CD4-positive, CD25-positive, alpha-beta regulatory T cell (primary cell): ENCODE measurements around the gene IDNK. TPM values are rescaled to one million over a fixed set of nuclear protein-coding genes. Genes with fewer than 3 reads are reported as not detected.

Experiments used
- ATAC-seq, 2 donors: fragments of 150-1000 bp; cut with Tn5 transposase; one replicate each; pipeline ENCODE4 v1.10.0; 2021; ENCODE audit warnings: low read depth in 2 of 2, moderate number of reproducible peaks in 2 of 2, moderate library complexity in 1 of 2
- DNase-seq, 3 donors: peaks; one replicate each; pipeline versions ENCODE4 v3.0.0 to v3.0.0-alpha.2; 2012 to 2022; ENCODE audit warnings: mixed read lengths in 1 of 3
- H3K27ac ChIP-seq: one replicate; pipeline ENCODE4 v1.7.0; 2013; ENCODE audit warnings: mild to moderate bottlenecking, low read length; ENCODE audit not compliant: insufficient read depth, poor library complexity, severe bottlenecking
- H3K27me3 ChIP-seq: one replicate; pipeline ENCODE4 v1.7.0; 2013; ENCODE audit warnings: low read length; ENCODE audit not compliant: control insufficient read depth, insufficient read depth
- H3K36me3 ChIP-seq: one replicate; pipeline ENCODE4 v1.7.0; 2013; ENCODE audit warnings: mild to moderate bottlenecking, low read length, moderate library complexity; ENCODE audit not compliant: control insufficient read depth, insufficient read depth
- H3K4me1 ChIP-seq: 2 replicates; pipeline ENCODE4 v1.7.0; 2013; ENCODE audit warnings: mild to moderate bottlenecking, low read length; ENCODE audit not compliant: insufficient read depth, control insufficient read depth, poor library complexity, severe bottlenecking
- H3K4me3 ChIP-seq: one replicate; pipeline ENCODE4 v1.7.0; 2013; ENCODE audit warnings: low read depth, mild to moderate bottlenecking, low read length, moderate library complexity
- H3K9me3 ChIP-seq, 2 experiments: 1 replicate in 1 of 2; 2 replicates in 1 of 2; pipeline ENCODE4 v1.7.0; 2013; ENCODE audit warnings: low read length in 2 of 2, mild to moderate bottlenecking in 1 of 2, moderate library complexity in 1 of 2; ENCODE audit not compliant: control insufficient read depth in 2 of 2
- H3K27ac Mint-ChIP-seq, 3 donors: one replicate each; pipeline ENCODE4 v1.8.0; 2020 to 2022; ENCODE audit warnings: mild to moderate bottlenecking in 3 of 3, mixed read lengths in 3 of 3, moderate library complexity in 2 of 3
- H3K27me3 Mint-ChIP-seq: one replicate; pipeline ENCODE4 v1.8.0; 2022; ENCODE audit warnings: mild to moderate bottlenecking, mixed read lengths
- H3K36me3 Mint-ChIP-seq: one replicate; pipeline ENCODE4 v1.8.0; 2020; ENCODE audit warnings: mixed read lengths
- H3K4me1 Mint-ChIP-seq, 4 donors: one replicate each; pipeline ENCODE4 v1.8.0; 2020 to 2022; ENCODE audit warnings: mixed read lengths in 4 of 4, mild to moderate bottlenecking in 1 of 4
- H3K4me3 Mint-ChIP-seq, 4 donors: one replicate each; pipeline ENCODE4 v1.8.0; 2020 to 2022; ENCODE audit warnings: mild to moderate bottlenecking in 4 of 4, mixed read lengths in 4 of 4, moderate library complexity in 3 of 4
- H3K9me3 Mint-ChIP-seq, 7 donors: one replicate each; pipeline ENCODE4 v1.8.0; 2020 to 2022; ENCODE audit warnings: mixed read lengths in 7 of 7, mild to moderate bottlenecking in 3 of 7, moderate library complexity in 2 of 7
- polyA plus RNA-seq, 4 donors: library from polyadenylated mRNA; unstranded; fragments of 300-500 nt; fragmentation: Illumina TruSeq; gene quantifications; one replicate each; pipeline ENCODE4 v1.2.3, GENCODE V29; 2021
- total RNA-seq: library from RNA; stranded (reverse); gene quantifications from one replicate; pipeline ENCODE4 v1.2.3, GENCODE V29; 2022

Gene IDNK
- total and polyA plus RNA-seq, 5 donors from 2014 or later = 9.1 to 43.3 (median 28.0) TPM

- peaks cover 4% of the 10 kb centered on the region for H3K36me3 ChIP-seq
- H3K4me3 Mint-ChIP-seq = no peak overlapping the region
- no peak overlapping the region for H3K27ac Mint-ChIP-seq
These were observed 13.9 kb downstream of the IDNK start for GRCh38 chr9:83636813-83637212.

DNA sequence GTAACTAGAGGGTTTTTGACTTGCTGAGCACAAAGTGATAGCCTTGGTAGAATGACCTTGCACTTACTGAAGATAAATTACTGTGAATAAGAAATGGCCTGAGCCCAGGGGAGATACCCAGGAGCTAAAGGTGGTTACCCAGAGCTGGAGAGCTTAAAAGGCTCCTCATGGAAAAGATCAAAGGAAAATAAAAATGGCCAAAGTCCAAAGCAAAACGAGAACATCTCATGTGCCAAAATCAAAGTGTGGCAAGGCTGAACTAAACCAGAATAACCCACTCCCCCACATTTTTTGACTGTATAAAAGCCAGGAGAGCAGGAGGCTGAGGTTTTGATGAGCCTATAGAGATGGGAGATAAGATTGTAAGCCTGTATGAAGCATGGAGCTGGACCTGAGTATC is 14.4 kb downstream of the IDNK start:
- H3K27ac Mint-ChIP-seq = no peak overlapping the region

More at GRCh38 chr9:83636813-83637212, 13.9 kb downstream of the IDNK start:
- peaks cover 3 to 10% (median 4%) of the 10 kb centered on the region in 4 donors for H3K4me1 Mint-ChIP-seq
- DNase-seq (no peak), ATAC-seq (no peak)
- no peaks in the 10 kb centered on the region for H3K27me3 Mint-ChIP-seq
- Histone ChIP-seq H3K27ac (no peak overlapping the region), H3K4me1 (no peaks in the 10 kb centered on the region), H3K27me3 (no peaks in the 10 kb centered on the region), H3K4me3 (no peak overlapping the region), H3K9me3 (no peaks in the 10 kb centered on the region)
- H3K9me3 Mint-ChIP-seq = no peaks in the 10 kb centered on the region
- peaks cover 14% of the 10 kb centered on the region for H3K36me3 Mint-ChIP-seq

DNA sequence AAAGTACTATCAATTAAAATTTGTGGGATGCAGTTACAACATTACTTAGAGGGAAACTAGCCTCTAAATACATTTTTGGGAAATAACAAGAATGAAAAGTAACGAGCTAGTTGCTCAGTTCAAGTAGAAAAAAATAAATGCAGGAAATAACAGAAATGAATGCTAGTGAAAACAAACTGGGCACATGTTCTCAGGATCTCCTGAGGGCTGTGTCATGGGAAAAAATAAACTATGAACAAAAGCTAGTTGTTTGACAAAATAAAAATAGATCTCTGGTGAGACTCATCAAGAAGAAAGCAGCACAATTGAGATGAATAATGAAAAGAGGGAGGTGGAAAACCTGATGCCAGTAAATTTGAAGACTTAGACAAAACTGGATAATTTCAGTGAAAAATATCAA is 16.3 kb downstream of the IDNK start:
- Mint-ChIP-seq H3K36me3 (peaks cover 17% of the 10 kb centered on the region), H3K4me3 (no peak overlapping the region), H3K9me3 (peaks cover 0 to 3% (median 0%) of the 10 kb centered on the region in 7 donors), H3K4me1 (peaks cover 0 to 5% (median 0%) of the 10 kb centered on the region in 4 donors), H3K27me3 (no peaks in the 10 kb centered on the region), H3K27ac (no peak overlapping the region)
- Histone ChIP-seq H3K4me3 (no peak overlapping the region), H3K27me3 (no peaks in the 10 kb centered on the region), H3K27ac (no peak overlapping the region), H3K4me1 (no peaks in the 10 kb centered on the region), H3K9me3 (no peaks in the 10 kb centered on the region), H3K36me3 (peaks cover 4% of the 10 kb centered on the region)
- DNase-seq (no peak), ATAC-seq (no peak)

More for the DNA sequence above, 14.4 kb downstream of the IDNK start:
- H3K4me1 ChIP-seq = no peaks in the 10 kb centered on the region
- no peak for DNase-seq
- no peaks in the 10 kb centered on the region for H3K27me3 ChIP-seq
- H3K4me1 Mint-ChIP-seq = peaks cover 0 to 10% (median 0%) of the 10 kb centered on the region in 4 donors
- peaks cover 4% of the 10 kb centered on the region for H3K36me3 ChIP-seq
- H3K9me3 Mint-ChIP-seq = no peaks in the 10 kb centered on the region
- no peak overlapping the region for H3K4me3 ChIP-seq
- no peaks in the 10 kb centered on the region for H3K9me3 ChIP-seq
- H3K27ac ChIP-seq = no peak overlapping the region
- no peak for ATAC-seq
- no peak overlapping the region for H3K4me3 Mint-ChIP-seq
- peaks cover 14% of the 10 kb centered on the region for H3K36me3 Mint-ChIP-seq
- no peaks in the 10 kb centered on the region for H3K27me3 Mint-ChIP-seq

- Mint-ChIP-seq H3K4me3 (no peak overlapping the region), H3K36me3 (peaks cover 9% of the 10 kb centered on the region), H3K27me3 (no peaks in the 10 kb centered on the region), H3K9me3 (peaks cover 0 to 3% (median 0%) of the 10 kb centered on the region in 7 donors), H3K27ac (peak overlapping the region in 1 of 3 donors; percentile 33), H3K4me1 (no peaks in the 10 kb centered on the region)
- Histone ChIP-seq H3K4me1 (no peaks in the 10 kb centered on the region), H3K4me3 (no peak overlapping the region), H3K27ac (no peak overlapping the region), H3K36me3 (no peaks in the 10 kb centered on the region), H3K27me3 (no peaks in the 10 kb centered on the region), H3K9me3 (no peaks in the 10 kb centered on the region)
- no peak for ATAC-seq
- DNase-seq = no peak
These were observed 19.9 kb downstream of the IDNK start for GRCh38 chr9:83642793-83643192.

- Mint-ChIP-seq H3K4me3 (no peak overlapping the region), H3K27me3 (no peaks in the 10 kb centered on the region), H3K27ac (no peak overlapping the region)
These were observed 23.7 kb downstream of the IDNK start for GRCh38 chr9:83646500-83647239.

DNA sequence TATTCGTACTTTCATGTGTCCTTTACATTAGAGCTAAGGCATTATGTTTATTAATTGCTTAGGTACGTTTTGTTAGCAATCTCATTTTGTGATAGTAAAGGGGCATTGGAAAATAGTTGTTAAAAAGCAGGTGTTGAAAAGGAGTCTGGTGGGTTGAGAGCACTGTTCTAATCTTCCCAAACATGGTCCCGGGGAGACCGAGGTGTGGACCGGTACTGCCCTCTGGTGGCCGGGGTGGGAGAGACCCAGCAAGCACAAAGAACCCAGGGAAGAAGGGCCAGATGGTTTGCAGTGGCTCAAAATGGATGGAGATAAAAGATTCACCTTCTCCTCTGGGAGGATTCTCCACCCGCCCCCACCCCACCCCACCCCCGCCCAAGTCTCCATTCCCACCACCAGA is 26.1 kb downstream of the IDNK start:
- H3K36me3 Mint-ChIP-seq = peaks cover 24% of the 10 kb centered on the region
- H3K4me1 ChIP-seq = no peaks in the 10 kb centered on the region
- H3K27me3 ChIP-seq = no peaks in the 10 kb centered on the region
- peak; percentile 55 to 69 (median 65) for DNase-seq
- H3K9me3 Mint-ChIP-seq = peaks cover 0 to 1% (median 0%) of the 10 kb centered on the region in 7 donors
- ATAC-seq = peak; percentile 81 to 82
- H3K36me3 ChIP-seq = peaks cover 27% of the 10 kb centered on the region
- H3K27ac Mint-ChIP-seq = no peak overlapping the region
- H3K4me3 ChIP-seq = no peak overlapping the region
- no peaks in the 10 kb centered on the region for H3K27me3 Mint-ChIP-seq
- peaks cover 0 to 6% (median 3%) of the 10 kb centered on the region in 4 donors for H3K4me1 Mint-ChIP-seq
- H3K9me3 ChIP-seq = no peaks in the 10 kb centered on the region
- peak overlapping the region in 1 of 4 donors; percentile 27 for H3K4me3 Mint-ChIP-seq
- H3K27ac ChIP-seq = no peak overlapping the region

More at GRCh38 chr9:83646500-83647239, 23.7 kb downstream of the IDNK start:
- no peak overlapping the region for H3K4me3 ChIP-seq
- DNase-seq (no peak), ATAC-seq (no peak)
- no peak overlapping the region for H3K27ac ChIP-seq
- H3K27me3 ChIP-seq = no peaks in the 10 kb centered on the region
- H3K4me1 ChIP-seq = no peaks in the 10 kb centered on the region
- H3K36me3 ChIP-seq = peaks cover 12% of the 10 kb centered on the region
- Mint-ChIP-seq H3K4me1 (peaks cover 0 to 6% (median 3%) of the 10 kb centered on the region in 4 donors), H3K9me3 (peaks cover 0 to 3% (median 0%) of the 10 kb centered on the region in 7 donors), H3K36me3 (peaks cover 14% of the 10 kb centered on the region)
- no peaks in the 10 kb centered on the region for H3K9me3 ChIP-seq

GRCh38 chr9:83649515-83649914 is 26.6 kb downstream of the IDNK start:
- no peaks in the 10 kb centered on the region for H3K9me3 ChIP-seq
- peaks cover 27% of the 10 kb centered on the region for H3K36me3 Mint-ChIP-seq
- H3K27me3 ChIP-seq = no peaks in the 10 kb centered on the region
- H3K27ac Mint-ChIP-seq = no peak overlapping the region
- H3K27me3 Mint-ChIP-seq = no peaks in the 10 kb centered on the region
- no peak for ATAC-seq
- DNase-seq = no peak
- no peaks in the 10 kb centered on the region for H3K4me1 ChIP-seq
- H3K36me3 ChIP-seq = peaks cover 32% of the 10 kb centered on the region
- H3K9me3 Mint-ChIP-seq = no peaks in the 10 kb centered on the region
- no peak overlapping the region for H3K4me3 Mint-ChIP-seq
- peaks cover 0 to 6% (median 3%) of the 10 kb centered on the region in 4 donors for H3K4me1 Mint-ChIP-seq
- no peak overlapping the region for H3K27ac ChIP-seq
- H3K4me3 ChIP-seq = no peak overlapping the region

DNA sequence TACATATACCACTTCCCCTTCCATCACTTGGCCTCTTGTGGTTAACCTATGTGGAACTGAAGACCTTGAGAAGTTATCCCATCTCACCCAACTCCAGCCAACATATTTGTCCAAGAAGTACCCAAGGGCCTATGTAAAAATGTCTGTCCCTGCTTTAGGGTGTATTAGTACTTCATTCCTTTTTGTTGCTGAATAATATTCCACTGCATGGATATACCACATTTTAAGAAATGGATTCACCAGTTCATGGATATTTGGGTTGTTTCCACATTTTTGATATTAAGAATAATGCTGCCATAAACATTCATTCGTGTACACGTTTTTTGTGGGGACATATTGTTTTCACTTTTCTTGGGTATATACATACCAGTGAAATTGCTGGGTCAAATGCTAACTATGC is 28.6 kb downstream of the IDNK start:
- ATAC-seq = no peak
- H3K9me3 ChIP-seq = no peaks in the 10 kb centered on the region
- no peaks in the 10 kb centered on the region for H3K4me1 ChIP-seq
- H3K36me3 ChIP-seq = peaks cover 50% of the 10 kb centered on the region
- no peak overlapping the region for H3K4me3 ChIP-seq
- no peaks in the 10 kb centered on the region for H3K27me3 Mint-ChIP-seq
- H3K27ac Mint-ChIP-seq = peak overlapping the region in 1 of 3 donors; percentile 20
- H3K4me1 Mint-ChIP-seq = peaks cover 0 to 9% (median 5%) of the 10 kb centered on the region in 4 donors
- H3K9me3 Mint-ChIP-seq = no peaks in the 10 kb centered on the region
- no peak overlapping the region for H3K27ac ChIP-seq
- H3K36me3 Mint-ChIP-seq = peaks cover 39% of the 10 kb centered on the region
- no peaks in the 10 kb centered on the region for H3K27me3 ChIP-seq
- no peak overlapping the region for H3K4me3 Mint-ChIP-seq
- DNase-seq = no peak
